ENCODE data around the gene ARL5C.

DNA sequence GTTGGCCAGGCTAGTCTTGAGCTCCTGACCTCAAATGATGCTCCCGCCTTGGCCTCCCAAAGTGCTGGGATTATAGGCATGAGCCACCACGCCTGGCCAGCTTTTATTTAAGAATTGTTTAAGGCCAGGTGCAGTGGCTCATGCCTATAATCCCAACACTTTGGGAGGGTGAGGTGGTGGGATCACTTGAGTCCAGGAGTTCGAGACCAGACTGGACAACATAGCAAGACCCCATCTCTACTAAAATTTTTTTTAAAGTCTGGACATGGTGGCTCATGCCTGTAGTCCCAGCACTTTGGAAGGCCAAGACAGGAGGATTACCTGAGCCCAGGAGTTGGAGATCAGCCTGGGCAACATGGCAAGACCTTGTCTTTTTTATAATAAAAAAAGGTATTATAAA is 19.7 kb downstream of the ARL5C start:
- TF ChIP-seq, protein P1, sequence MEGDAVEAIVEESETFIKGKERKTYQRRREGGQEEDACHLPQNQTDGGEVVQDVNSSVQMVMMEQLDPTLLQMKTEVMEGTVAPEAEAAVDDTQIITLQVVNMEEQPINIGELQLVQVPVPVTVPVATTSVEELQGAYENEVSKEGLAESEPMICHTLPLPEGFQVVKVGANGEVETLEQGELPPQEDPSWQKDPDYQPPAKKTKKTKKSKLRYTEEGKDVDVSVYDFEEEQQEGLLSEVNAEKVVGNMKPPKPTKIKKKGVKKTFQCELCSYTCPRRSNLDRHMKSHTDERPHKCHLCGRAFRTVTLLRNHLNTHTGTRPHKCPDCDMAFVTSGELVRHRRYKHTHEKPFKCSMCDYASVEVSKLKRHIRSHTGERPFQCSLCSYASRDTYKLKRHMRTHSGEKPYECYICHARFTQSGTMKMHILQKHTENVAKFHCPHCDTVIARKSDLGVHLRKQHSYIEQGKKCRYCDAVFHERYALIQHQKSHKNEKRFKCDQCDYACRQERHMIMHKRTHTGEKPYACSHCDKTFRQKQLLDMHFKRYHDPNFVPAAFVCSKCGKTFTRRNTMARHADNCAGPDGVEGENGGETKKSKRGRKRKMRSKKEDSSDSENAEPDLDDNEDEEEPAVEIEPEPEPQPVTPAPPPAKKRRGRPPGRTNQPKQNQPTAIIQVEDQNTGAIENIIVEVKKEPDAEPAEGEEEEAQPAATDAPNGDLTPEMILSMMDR (conservative IDR thresholded peaks at IDR 0.05), result no peak
- no peak for TF ChIP-seq EZH2 (IDR thresholded peaks at IDR 0.05; ENCODE audit: low read depth)

Data from PC-9 (cell line).